IMR-90 (cell line): Measurements from ENCODE around the gene MTMR3. TPM values are rescaled to one million over a fixed set of nuclear protein-coding genes. Genes with fewer than 3 reads are reported as not detected.

Experiments
- ATAC-seq: fragments of 200-7000 bp; cut with Tn5 transposase; 2 replicates; pipeline ENCODE4 v1.9.1; 2020; ENCODE audit warnings: low read depth, mild to moderate bottlenecking, moderate library complexity
- BruUV-seq: library from RNA; stranded (reverse); fragments of 400-500 nt; replicated peaks from 2 replicates; lab custom pipeline; 2021; lab: Mats Ljungman, UMichigan
- CTCF ChIA-PET: fragments of 300-600 bp; formaldehyde crosslinking; extraction: SDS; loops from one replicate; lab custom pipeline; 2021; ENCODE audit warnings: antibody characterized with exemption; lab: Yijun Ruan, JAX
- POLR2A ChIA-PET: fragments of 300-600 bp; sonication (Branson Sonifier 250); formaldehyde crosslinking; loops from one replicate; lab custom pipeline; 2022; ENCODE audit warnings: antibody characterized with exemption; ENCODE audit not compliant: unreplicated experiment; lab: Charles Lee
- DNase-seq: peaks from one replicate; pipeline ENCODE4 v3.0.0; 2013
- H2AFZ ChIP-seq: replicated peaks from 2 replicates; pipeline ENCODE3; 2013; ENCODE audit warnings: low read length, mild to moderate bottlenecking; ENCODE audit not compliant: poor library complexity
- H2AK5ac ChIP-seq: 2 replicates; pipeline ENCODE4 v1.6.1; 2013; ENCODE audit warnings: low read depth, low read length, inconsistent platforms
- H2AK9ac ChIP-seq: replicated peaks from 2 replicates; pipeline ENCODE3; 2013; ENCODE audit warnings: mild to moderate bottlenecking, low read depth, low read length, moderate library complexity; ENCODE audit not compliant: poor library complexity
- H2BK120ac ChIP-seq: 2 replicates; pipeline ENCODE4 v1.6.1; 2013; ENCODE audit warnings: low read depth, low read length, inconsistent platforms
- H2BK15ac ChIP-seq: 3 replicates; pipeline ENCODE4 v1.6.1; 2013; ENCODE audit warnings: low read depth, low read length, inconsistent platforms
- H2BK20ac ChIP-seq: 2 replicates; pipeline ENCODE4 v1.6.1; 2013; ENCODE audit warnings: low read depth, mild to moderate bottlenecking, inconsistent platforms, low read length, moderate library complexity
- H2BK5ac ChIP-seq: 2 replicates; pipeline ENCODE4 v1.6.1; 2013; ENCODE audit warnings: mild to moderate bottlenecking, low read depth, low read length, inconsistent platforms; ENCODE audit not compliant: poor library complexity, severe bottlenecking
- H3K14ac ChIP-seq: replicated peaks from 2 replicates; pipeline ENCODE4 v1.6.1; 2013; ENCODE audit warnings: low read depth, low read length, inconsistent platforms
- H3K18ac ChIP-seq: 2 replicates; pipeline ENCODE4 v1.6.1; 2013; ENCODE audit warnings: low read depth, low read length, control low read depth
- H3K23ac ChIP-seq: 2 replicates; pipeline ENCODE4 v1.6.1; 2013; ENCODE audit warnings: low read depth, low read length, inconsistent platforms
- H3K27ac ChIP-seq: 2 replicates; pipeline ENCODE4 v1.5.1; 2013; ENCODE audit warnings: mild to moderate bottlenecking, control low read depth, low read length; ENCODE audit not compliant: insufficient read depth
- H3K27me3 ChIP-seq: 2 replicates; pipeline ENCODE4 v1.6.1; 2013; ENCODE audit warnings: low read length; ENCODE audit not compliant: control insufficient read depth, insufficient read depth
- H3K36me3 ChIP-seq: 2 replicates; pipeline ENCODE4 v1.6.1; 2013; ENCODE audit warnings: low read length, mixed read lengths; ENCODE audit not compliant: control insufficient read depth, insufficient read depth
- H3K4ac ChIP-seq: 2 replicates; pipeline ENCODE4 v1.6.1; 2013; ENCODE audit warnings: low read depth, low read length, inconsistent platforms
- H3K4me1 ChIP-seq: 2 replicates; pipeline ENCODE4 v1.6.1; 2013; ENCODE audit warnings: low read length, mixed read lengths; ENCODE audit not compliant: control insufficient read depth, insufficient read depth
- H3K4me2 ChIP-seq: 2 replicates; pipeline ENCODE4 v1.6.1; 2013; ENCODE audit warnings: low read depth, mild to moderate bottlenecking, control low read depth, low read length, moderate library complexity
- H3K4me3 ChIP-seq: 2 replicates; pipeline ENCODE4 v1.5.1; 2013; ENCODE audit warnings: low read depth, mild to moderate bottlenecking, control low read depth, low read length, moderate library complexity; ENCODE audit not compliant: insufficient read depth
- H3K56ac ChIP-seq: 2 replicates; pipeline ENCODE4 v1.6.1; 2013; ENCODE audit warnings: low read length, inconsistent platforms; ENCODE audit not compliant: insufficient read depth; ENCODE audit errors: extremely low read depth
- H3K79me1 ChIP-seq, 2 experiments: 2 replicates each; pipeline ENCODE4 v1.6.1; 2013; ENCODE audit warnings: low read length in 2 of 2, inconsistent platforms in 1 of 2, low read depth in 1 of 2
- H3K9ac ChIP-seq: 2 replicates; pipeline ENCODE4 v1.6.1; 2013; ENCODE audit warnings: low read depth, low read length, control low read depth
- H3K9me1 ChIP-seq: 2 replicates; pipeline ENCODE4 v1.6.1; 2013; ENCODE audit warnings: low read length, inconsistent platforms; ENCODE audit not compliant: insufficient read depth
- H3K9me3 ChIP-seq: 2 replicates; pipeline ENCODE4 v1.6.1; 2013; ENCODE audit warnings: low read length; ENCODE audit not compliant: control insufficient read depth, insufficient read depth
- H4K20me1 ChIP-seq: 2 replicates; pipeline ENCODE4 v1.6.1; 2013; ENCODE audit warnings: low read length, inconsistent platforms; ENCODE audit not compliant: insufficient read depth
- H4K5ac ChIP-seq: 2 replicates; pipeline ENCODE4 v1.6.1; 2013; ENCODE audit warnings: mild to moderate bottlenecking, low read depth, low read length, control low read depth
- H4K8ac ChIP-seq, 2 experiments: 2 replicates each; pipeline ENCODE4 v1.6.1; 2013; ENCODE audit warnings: low read depth in 2 of 2, low read length in 2 of 2, control low read depth in 1 of 2, inconsistent platforms in 1 of 2
- H4K91ac ChIP-seq: 2 replicates; pipeline ENCODE4 v1.6.1; 2013; ENCODE audit warnings: low read depth, low read length, inconsistent platforms; ENCODE audit not compliant: insufficient read depth
- FOS ChIP-seq: fragments of 150-350 bp; IDR thresholded peaks from 2 replicates; pipeline ENCODE4 v1.6.1; 2016; ENCODE audit warnings: low read depth, low read length
- MAFK ChIP-seq: IDR thresholded peaks from 2 replicates; pipeline ENCODE4 v1.6.1; 2012; ENCODE audit warnings: low read depth, low read length, improper control_type of control experiment
- NFE2L2 ChIP-seq: fragments of 150-350 bp; IDR thresholded peaks from 2 replicates; pipeline ENCODE4 v1.6.1; 2016; ENCODE audit warnings: low read depth, mild to moderate bottlenecking, low read length
- RFX5 ChIP-seq: IDR thresholded peaks from 2 replicates; pipeline ENCODE4 v1.8.0; 2012; ENCODE audit warnings: low read depth, mild to moderate bottlenecking, low read length, moderate library complexity
- WGBS, 2 experiments: methylation state at CpG; one replicate each; pipeline versions ENCODE4 v1.1.5 to v1.1.7; 2013; ENCODE audit warnings: missing lambda C conversion rate in 2 of 2; ENCODE audit not compliant: insufficient read length in 1 of 2; ENCODE audit errors: extremely low coverage in 2 of 2; 5-methylcytosine and 5-hydroxymethylcytosine counted together
- dilution Hi-C: fragments of 300-500 bp; cut with HindIII; formaldehyde crosslinking; loops from one replicate; pipeline ENCODE4 v1.14.3; 2018; ENCODE audit warnings: low sequenced_read_pairs; ENCODE audit not compliant: unreplicated experiment
- in situ Hi-C: fragments of 300-500 bp; cut with MboI; formaldehyde crosslinking; loops from 3 replicates; pipeline ENCODE4 v1.14.3; 2019; ENCODE audit warnings: low sequenced_read_pairs, inconsistent platforms, mixed read lengths
- intact Hi-C: fragments of 100-400 bp; cut with micrococcal nuclease; formaldehyde crosslinking; loops from 2 replicates; pipeline ENCODE4 v1.10.0; 2022
- polyA plus RNA-seq, 3 experiments: library from polyadenylated mRNA; depleted of rRNA; stranded (reverse); fragments of >200 nt; gene quantifications; 2 replicates each; pipeline ENCODE4 v1.2.3, GENCODE V29; 2012; ENCODE audit warnings: low replicate concordance in 1 of 3
- total RNA-seq: library from RNA; depleted of rRNA; stranded (reverse); fragments of >200 nt; gene quantifications from 2 replicates; pipeline ENCODE4 v1.2.3, GENCODE V29; 2012
- TF ChIP-seq, protein P1 (sequence below): fragments of 150-350 bp; IDR thresholded peaks from 2 replicates; pipeline ENCODE4 v1.6.1; 2016; ENCODE audit warnings: low read depth, mild to moderate bottlenecking, low read length, moderate library complexity, borderline replicate concordance
- TF ChIP-seq, protein P2 (sequence below): fragments of 150-350 bp; IDR thresholded peaks from 2 replicates; pipeline ENCODE4 v1.6.1; 2017; ENCODE audit warnings: mild to moderate bottlenecking, antibody characterized with exemption, low read length, low read depth

MTMR3 gene
- total and polyA plus RNA-seq, 2 of the 4 experiments (the other 2 are of a cell fraction) = 21.3 to 29.4 TPM

- Histone ChIP-seq H3K56ac (no peak overlapping the region), H2BK5ac (no peak overlapping the region), H3K18ac (no peak overlapping the region), H3K79me1 (no peaks in the 10 kb centered on the region), H3K9me3 (peaks cover 3% of the 10 kb centered on the region; the same call in 1 of the 2 replicates), H2BK20ac (no peak overlapping the region), H3K36me3 (no peaks in the 10 kb centered on the region), H3K9ac (no peak overlapping the region), H3K9me1 (no peaks in the 10 kb centered on the region), H3K4ac (no peak overlapping the region), H2AFZ (no peak overlapping the region), H3K14ac (no peak overlapping the region), H3K4me1 (peaks cover 2% of the 10 kb centered on the region; the same call in 1 of the 2 replicates), H2AK5ac (no peak overlapping the region), H4K8ac (no peak overlapping the region), H3K4me3 (no peak overlapping the region), H2AK9ac (no peak overlapping the region), H3K27ac (no peak overlapping the region), H4K91ac (no peak overlapping the region), H2BK120ac (no peak overlapping the region), H3K4me2 (no peak overlapping the region), H3K23ac (no peak overlapping the region), H4K20me1 (no peaks in the 10 kb centered on the region), H3K27me3 (peaks cover 23% of the 10 kb centered on the region), H2BK15ac (no peak overlapping the region), H4K5ac (no peak overlapping the region)
- no TSS peak for BruUV-seq
- in situ Hi-C loops (no loop called here), intact Hi-C loops (no loop called here), dilution Hi-C loops (no loop called here)
- CTCF ChIA-PET = interaction anchor here (1.0 to 1.7 kb wide), 2 partner anchors 11 to 24 kb away, joined by 3 to 6 read pairs; no protein-coding TSS in a partner anchor
- WGBS, 2 experiments = no CpG with 5 or more reads among the region's 3 CpGs
- DNase-seq (no peak), ATAC-seq (no peak)
- POLR2A ChIA-PET = no interaction called here
- TF ChIP-seq RFX5 (no peak), FOS (no peak), MAFK (no peak), NFE2L2 (no peak)
- TF ChIP-seq, protein P1, sequence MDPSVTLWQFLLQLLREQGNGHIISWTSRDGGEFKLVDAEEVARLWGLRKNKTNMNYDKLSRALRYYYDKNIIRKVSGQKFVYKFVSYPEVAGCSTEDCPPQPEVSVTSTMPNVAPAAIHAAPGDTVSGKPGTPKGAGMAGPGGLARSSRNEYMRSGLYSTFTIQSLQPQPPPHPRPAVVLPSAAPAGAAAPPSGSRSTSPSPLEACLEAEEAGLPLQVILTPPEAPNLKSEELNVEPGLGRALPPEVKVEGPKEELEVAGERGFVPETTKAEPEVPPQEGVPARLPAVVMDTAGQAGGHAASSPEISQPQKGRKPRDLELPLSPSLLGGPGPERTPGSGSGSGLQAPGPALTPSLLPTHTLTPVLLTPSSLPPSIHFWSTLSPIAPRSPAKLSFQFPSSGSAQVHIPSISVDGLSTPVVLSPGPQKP = no peak
- TF ChIP-seq, protein P2, sequence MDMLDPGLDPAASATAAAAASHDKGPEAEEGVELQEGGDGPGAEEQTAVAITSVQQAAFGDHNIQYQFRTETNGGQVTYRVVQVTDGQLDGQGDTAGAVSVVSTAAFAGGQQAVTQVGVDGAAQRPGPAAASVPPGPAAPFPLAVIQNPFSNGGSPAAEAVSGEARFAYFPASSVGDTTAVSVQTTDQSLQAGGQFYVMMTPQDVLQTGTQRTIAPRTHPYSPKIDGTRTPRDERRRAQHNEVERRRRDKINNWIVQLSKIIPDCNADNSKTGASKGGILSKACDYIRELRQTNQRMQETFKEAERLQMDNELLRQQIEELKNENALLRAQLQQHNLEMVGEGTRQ = no peak
These were observed 194.4 kb downstream of the MTMR3 start for GRCh38 chr22:30077279-30077880.
